Measurements from ENCODE around the gene FZD1. TPM values are rescaled to one million over a fixed set of nuclear protein-coding genes. Genes with fewer than 3 reads are reported as not detected.

The FZD1 gene
- total RNA-seq, 4 donors from 2014 or later = 2.1 to 4.1 (median 3.5) TPM

- no peaks in the 10 kb centered on the region for H3K9me3 ChIP-seq
- intact Hi-C loops (cut with DNase I; ENCODE audit: low total_unique reads) (no loop called here), in situ Hi-C loops (cut with MboI; ENCODE audit: low sequenced_read_pairs in 4 of 4) (no loop called here)
- TF ChIP-seq POLR2A (IDR thresholded peaks at IDR 0.05) (no peak), CTCF (IDR thresholded peaks at IDR 0.05 in 4 of 5, conservative IDR thresholded peaks at IDR 0.05 in 1 of 5) (no peak)
- no peak for DNase-seq
- no peak overlapping the region for H3K27ac ChIP-seq
- H3K36me3 ChIP-seq = no peaks in the 10 kb centered on the region
- H3K4me3 ChIP-seq = no peak overlapping the region
- peaks cover 8 to 13% of the 10 kb centered on the region in 2 donors for H3K4me1 ChIP-seq
- no peaks in the 10 kb centered on the region for H3K27me3 ChIP-seq
- no peak for ATAC-seq
Measured at GRCh38 chr7:91287371-91288084, 23.3 kb downstream of the FZD1 start.

DNA sequence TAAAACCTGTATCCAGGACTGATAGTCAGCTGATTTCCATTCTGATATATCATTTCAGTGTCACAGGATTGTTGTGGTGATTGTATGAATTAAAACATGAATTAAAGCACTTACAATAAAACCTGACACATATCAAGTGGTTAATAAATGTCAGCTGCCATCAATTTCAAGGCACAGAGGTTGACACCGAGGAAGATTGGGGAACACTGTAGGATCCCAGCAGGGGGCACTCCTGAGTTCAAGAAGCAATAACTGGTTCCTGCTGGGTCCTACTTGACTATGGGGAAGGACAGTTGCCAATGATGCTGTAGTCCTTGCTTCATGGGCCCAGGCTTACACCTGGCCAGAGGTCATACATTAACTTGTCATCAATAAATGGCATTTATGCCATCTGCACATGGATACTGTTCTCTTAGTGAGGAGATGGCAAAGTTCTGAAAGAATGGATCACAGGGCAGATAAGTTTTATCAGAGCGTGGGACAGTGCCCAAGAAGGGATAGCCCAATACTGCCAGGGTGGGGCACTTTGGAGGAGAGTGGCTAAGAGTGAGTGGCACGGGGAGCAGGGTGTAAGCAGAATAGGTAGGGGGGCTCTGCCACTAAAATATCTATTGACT lies 24.1 kb downstream of the FZD1 start:
- no peak for DNase-seq
- Histone ChIP-seq H3K4me1 (peaks cover 8 to 13% of the 10 kb centered on the region in 2 donors), H3K4me3 (no peak overlapping the region), H3K9me3 (no peaks in the 10 kb centered on the region), H3K27me3 (no peaks in the 10 kb centered on the region), H3K27ac (no peak overlapping the region), H3K36me3 (no peaks in the 10 kb centered on the region)
- ATAC-seq = no peak
- in situ Hi-C loops (cut with MboI; ENCODE audit: low sequenced_read_pairs in 4 of 4) = no loop called here
- intact Hi-C loops (cut with DNase I; ENCODE audit: low total_unique reads) = no loop called here
- TF ChIP-seq POLR2A (IDR thresholded peaks at IDR 0.05) (no peak), CTCF (IDR thresholded peaks at IDR 0.05 in 4 of 5, conservative IDR thresholded peaks at IDR 0.05 in 1 of 5) (peak in 2 of 5 experiments; percentile 25 to 35)

DNA sequence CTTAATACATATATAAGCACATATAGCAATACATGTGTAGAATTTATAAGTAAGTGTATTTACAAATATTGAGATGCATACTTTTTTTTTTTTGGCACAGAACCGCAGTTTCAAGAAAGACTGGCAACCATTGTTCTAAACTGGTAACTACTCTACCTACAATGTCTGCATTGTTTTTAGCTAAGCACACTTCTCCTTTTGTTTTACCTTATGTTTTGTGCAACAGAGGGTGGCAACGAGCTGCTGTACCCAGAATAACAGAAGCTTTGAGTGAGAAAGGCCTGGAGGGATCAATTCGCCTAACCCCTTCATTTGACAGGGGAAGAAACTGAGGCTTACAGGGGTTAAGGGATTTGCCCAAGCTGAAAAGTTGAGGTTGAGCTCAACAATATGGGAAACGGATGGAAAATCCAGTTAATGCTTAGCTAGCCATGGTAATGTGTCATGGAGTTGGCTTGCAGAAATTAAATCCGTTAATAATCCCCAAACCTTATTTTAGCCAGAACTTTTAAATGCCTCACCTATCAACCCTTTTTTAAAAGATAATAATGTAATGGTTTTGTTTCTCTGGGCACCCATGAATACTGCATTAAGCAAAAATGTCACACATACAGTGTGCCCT lies 25.5 kb downstream of the FZD1 start:
- Histone ChIP-seq H3K4me3 (no peak overlapping the region), H3K9me3 (no peaks in the 10 kb centered on the region), H3K4me1 (peaks cover 8 to 13% of the 10 kb centered on the region in 2 donors), H3K36me3 (no peaks in the 10 kb centered on the region), H3K27me3 (no peaks in the 10 kb centered on the region), H3K27ac (no peak overlapping the region)
- in situ Hi-C loops (cut with MboI; ENCODE audit: low sequenced_read_pairs in 4 of 4) (no loop called here), intact Hi-C loops (cut with DNase I; ENCODE audit: low total_unique reads) (no loop called here)
- no peak for TF ChIP-seq CTCF (IDR thresholded peaks at IDR 0.05 in 4 of 5, conservative IDR thresholded peaks at IDR 0.05 in 1 of 5)
- no peak for TF ChIP-seq POLR2A (IDR thresholded peaks at IDR 0.05)
- ATAC-seq (no peak), DNase-seq (no peak)

GRCh38 chr7:91291302-91291701 lies 27.1 kb downstream of the FZD1 start:
- in situ Hi-C loops (cut with MboI; ENCODE audit: low sequenced_read_pairs in 4 of 4) = no loop called here
- Histone ChIP-seq H3K4me1 (peaks cover 2 to 5% of the 10 kb centered on the region in 2 donors), H3K27ac (no peak overlapping the region), H3K27me3 (no peaks in the 10 kb centered on the region), H3K36me3 (no peaks in the 10 kb centered on the region), H3K9me3 (no peaks in the 10 kb centered on the region), H3K4me3 (no peak overlapping the region)
- no peak for TF ChIP-seq POLR2A (IDR thresholded peaks at IDR 0.05)
- no peak for TF ChIP-seq CTCF (IDR thresholded peaks at IDR 0.05 in 4 of 5, conservative IDR thresholded peaks at IDR 0.05 in 1 of 5)
- DNase-seq (no peak), ATAC-seq (no peak)
- intact Hi-C loops (cut with DNase I; ENCODE audit: low total_unique reads) = no loop called here

Data from gastrocnemius medialis (tissue), 4 donors.